Stomach (tissue), 9 donors: ENCODE results near the gene PGD. TPM values are rescaled to one million over a fixed set of nuclear protein-coding genes. Genes with fewer than 3 reads are reported as not detected.

ENCODE experiments used
- DNase-seq, 2 donors: peaks; one replicate each; pipeline versions ENCODE4 v3.0.0 to v3.0.0-alpha.2; 2013 to 2019
- H3K27ac ChIP-seq, 5 donors: fragments of 200-600 bp in 4 of 5; sonication (generic) in 4 of 5; one replicate each; pipeline ENCODE4 v1.5.1; 2013 to 2019; ENCODE audit warnings: mild to moderate bottlenecking in 1 of 5, moderate library complexity in 1 of 5
- H3K27me3 ChIP-seq, 3 donors: fragments of 200-600 bp; sonication (generic); one replicate each; pipeline ENCODE4 v1.5.1; 2017 to 2019; ENCODE audit warnings: mixed run types in 1 of 3
- H3K36me3 ChIP-seq, 4 donors: fragments of 200-600 bp; sonication (generic); 1 replicate in 3 of 4; 2 replicates in 1 of 4; pipeline ENCODE4 v1.5.1; 2016 to 2019
- H3K4me1 ChIP-seq, 4 donors: fragments of 200-600 bp; sonication (generic); one replicate each; pipeline ENCODE4 v1.5.1; 2016 to 2019
- H3K4me3 ChIP-seq, 4 donors: fragments of 200-600 bp; sonication (generic) in 3 of 4; one replicate each; pipeline ENCODE4 v1.5.1; 2016 to 2019; ENCODE audit warnings: mild to moderate bottlenecking in 1 of 4
- H3K9me3 ChIP-seq, 4 donors: fragments of 200-600 bp; sonication (generic); one replicate each; pipeline ENCODE4 v1.5.1; 2016 to 2019
- CTCF ChIP-seq, 7 experiments: fragments of 450-650 bp in 4 of 7; fragments of 200-600 bp in 3 of 7; sonication (generic) in 3 of 7; IDR thresholded peaks; one replicate each; pipeline ENCODE4 v1.5.1; 2016 to 2019; ENCODE audit warnings: antibody characterized with exemption in 7 of 7, control low read depth in 2 of 7, mild to moderate bottlenecking in 1 of 7
- EP300 ChIP-seq: sonication (generic); formaldehyde crosslinking; IDR thresholded peaks from one replicate; pipeline ENCODE4 v1.6.1; 2017; ENCODE audit warnings: antibody characterized with exemption
- POLR2A ChIP-seq, 4 donors: fragments of 450-650 bp; IDR thresholded peaks; one replicate each; pipeline ENCODE4 v1.6.1; 2016; ENCODE audit warnings: antibody characterized with exemption in 4 of 4, control low read depth in 2 of 4, mild to moderate bottlenecking in 1 of 4, moderate library complexity in 1 of 4
- POLR2AphosphoS5 ChIP-seq, 3 donors: sonication (generic); formaldehyde crosslinking; IDR thresholded peaks; one replicate each; pipeline ENCODE4 v1.6.1; 2016; ENCODE audit warnings: antibody characterized with exemption in 3 of 3
- WGBS, 5 donors: extraction: QIAGEN DNeasy Blood & Tissue Kit in 3 of 5; methylation state at CpG; one replicate each; pipeline versions ENCODE4 v1.1.5 to v1.1.7; 2013 to 2018; 5-methylcytosine and 5-hydroxymethylcytosine counted together
- intact Hi-C: fragments of 100-400 bp; cut with DNase I; formaldehyde crosslinking; loops from one replicate; pipeline ENCODE4 v1.15.1; 2023; ENCODE audit warnings: low total_unique reads
- polyA plus RNA-seq, 3 donors: library from polyadenylated mRNA; stranded (reverse); fragments of 200-250 nt; gene quantifications; one replicate each; pipeline ENCODE4 v1.2.3, GENCODE V29; 2013
- total RNA-seq, 5 donors: library from RNA; depleted of rRNA; stranded (reverse); fragments of >200 nt; gene quantifications; one replicate each; pipeline versions ENCODE4 v1.1.0 to v1.2.3, GENCODE V29; 2014 to 2016
- donor health status: healthy with polysubstance abuse.
- donor health status: Bipolar disorder and iron deficiency.
- donor health status: healthy.

Gene PGD
- total and polyA plus RNA-seq, 8 donors = 25.4 to 227 (median 74.0) TPM

- 71 to 91% (median 89%) methylated on average over 1 of the region's 1 CpG for WGBS, 5 donors
Observed at GRCh38 chr1:10360045-10360444, 38.8 kb upstream of the PGD start.

DNA sequence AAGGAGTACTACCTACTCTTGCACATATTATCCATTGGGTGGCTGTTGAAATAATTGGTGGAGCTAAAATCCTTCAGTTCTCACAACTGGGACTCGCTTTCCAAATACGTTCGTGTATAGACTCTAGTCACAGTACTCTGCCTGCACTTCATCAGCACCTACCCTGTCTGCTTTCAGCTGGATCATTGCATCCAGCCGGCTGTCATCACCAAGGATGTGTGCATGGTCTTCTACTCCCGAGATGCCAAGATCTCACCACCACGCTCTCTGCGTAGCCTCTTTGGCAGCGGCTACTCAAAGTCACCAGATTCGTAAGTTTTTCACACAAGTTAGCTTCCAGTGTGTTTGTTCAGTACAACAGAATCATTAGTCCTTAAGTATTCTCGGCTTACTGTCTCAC, 37.3 kb upstream of the PGD start:
- DNase-seq = no peak
- Histone ChIP-seq H3K27ac (no peak overlapping the region), H3K36me3 (peaks cover 16 to 67% (median 63%) of the 10 kb centered on the region in 4 donors), H3K4me3 (no peak overlapping the region), H3K9me3 (no peaks in the 10 kb centered on the region), H3K4me1 (peaks cover 0 to 4% (median 2%) of the 10 kb centered on the region in 4 donors), H3K27me3 (no peaks in the 10 kb centered on the region)
- WGBS, 5 donors = 95 to 97% (median 95%) methylated on average over 10 of the region's 10 CpGs
- intact Hi-C loops = no loop called here
- TF ChIP-seq CTCF (IDR thresholded peaks at IDR 0.05) (no peak), POLR2A (IDR thresholded peaks at IDR 0.05) (no peak), EP300 (no peak), POLR2AphosphoS5 (IDR thresholded peaks at IDR 0.05) (no peak)

More at GRCh38 chr1:10360045-10360444, 38.8 kb upstream of the PGD start:
- peaks cover 4 to 65% (median 55%) of the 10 kb centered on the region in 4 donors for H3K36me3 ChIP-seq
- intact Hi-C loops = no loop called here
- no peaks in the 10 kb centered on the region for H3K9me3 ChIP-seq
- H3K4me3 ChIP-seq = no peak overlapping the region
- H3K27me3 ChIP-seq = no peaks in the 10 kb centered on the region
- peaks cover 0 to 4% (median 2%) of the 10 kb centered on the region in 4 donors for H3K4me1 ChIP-seq
- no peak overlapping the region for H3K27ac ChIP-seq
- DNase-seq = no peak
- no peak for TF ChIP-seq EP300
- TF ChIP-seq POLR2A (IDR thresholded peaks at IDR 0.05) = no peak
- no peak for TF ChIP-seq CTCF (IDR thresholded peaks at IDR 0.05)
- no peak for TF ChIP-seq POLR2AphosphoS5 (IDR thresholded peaks at IDR 0.05)

DNA sequence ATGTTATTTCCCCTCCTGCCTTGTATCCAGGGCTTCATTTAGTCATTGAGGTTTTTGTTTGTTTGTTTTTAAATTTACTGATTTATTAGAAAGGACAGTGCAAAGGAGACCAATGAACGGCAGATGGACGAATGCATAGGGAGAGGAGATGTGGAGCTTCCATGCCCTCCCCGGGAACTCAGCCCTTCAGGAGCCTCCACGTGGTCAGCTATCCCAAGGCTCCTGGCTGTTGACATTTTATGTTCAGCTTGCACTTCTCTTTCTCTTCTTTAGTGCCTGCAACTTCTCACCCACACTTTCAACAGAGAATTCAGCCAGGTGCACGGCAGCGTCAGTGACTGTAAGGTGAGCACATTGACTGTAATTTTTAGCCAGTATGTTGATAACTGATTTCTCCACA, 30.7 kb upstream of the PGD start:
- TF ChIP-seq POLR2A (IDR thresholded peaks at IDR 0.05) (no peak), EP300 (no peak), CTCF (IDR thresholded peaks at IDR 0.05) (no peak), POLR2AphosphoS5 (IDR thresholded peaks at IDR 0.05) (no peak)
- H3K4me3 ChIP-seq = no peak overlapping the region
- H3K36me3 ChIP-seq = peaks cover 41 to 99% (median 94%) of the 10 kb centered on the region in 4 donors
- WGBS, 5 donors = 78 to 89% (median 87%) methylated on average over 6 of the region's 6 CpGs
- intact Hi-C loops = no loop called here
- no peak for DNase-seq
- H3K27ac ChIP-seq = no peak overlapping the region
- no peaks in the 10 kb centered on the region for H3K4me1 ChIP-seq
- no peaks in the 10 kb centered on the region for H3K27me3 ChIP-seq
- H3K9me3 ChIP-seq = no peaks in the 10 kb centered on the region

DNA sequence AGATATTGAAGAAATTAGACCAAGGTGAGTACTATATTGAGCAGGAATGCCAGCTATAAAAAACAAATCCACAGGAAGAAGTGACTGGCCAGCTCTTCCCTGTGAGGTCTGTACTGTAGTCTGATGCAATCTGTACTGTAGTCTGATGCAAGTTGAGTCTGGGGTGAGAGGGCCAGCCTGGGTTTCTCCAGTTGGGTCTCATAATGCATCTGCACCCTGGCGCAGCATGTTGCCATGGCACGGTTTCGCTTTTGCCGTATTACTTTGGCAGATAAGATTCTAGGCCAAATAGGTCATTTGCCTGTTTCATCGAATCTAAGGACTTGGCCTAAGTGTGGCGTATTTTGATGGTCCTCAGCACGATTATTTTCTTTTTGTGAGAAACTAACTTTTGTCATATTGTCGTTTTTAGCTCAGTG, 24.4 kb upstream of the PGD start:
- no peak overlapping the region for H3K4me3 ChIP-seq
- DNase-seq = no peak
- H3K27ac ChIP-seq = no peak overlapping the region
- TF ChIP-seq CTCF (IDR thresholded peaks at IDR 0.05) (no peak), EP300 (no peak), POLR2AphosphoS5 (IDR thresholded peaks at IDR 0.05) (no peak), POLR2A (IDR thresholded peaks at IDR 0.05) (no peak)
- H3K27me3 ChIP-seq = no peaks in the 10 kb centered on the region
- intact Hi-C loops = no loop called here
- WGBS, 5 donors = 86 to 90% (median 89%) methylated on average over 8 of the region's 8 CpGs
- no peaks in the 10 kb centered on the region for H3K9me3 ChIP-seq
- peaks cover 40 to 92% (median 87%) of the 10 kb centered on the region in 4 donors for H3K36me3 ChIP-seq
- peaks cover 0 to 11% (median 0%) of the 10 kb centered on the region in 4 donors for H3K4me1 ChIP-seq
